SK-N-SH treated with all-trans-retinoic acid at 6 μM for 48 hours (cell line): ENCODE results near the gene PFKL.

Experiments used
- ATAC-seq: fragments of 200-7000 bp; cut with Tn5 transposase; 3 replicates; pipeline ENCODE4 v1.9.1; 2020; ENCODE audit warnings: mild to moderate bottlenecking, moderate library complexity
- ARNTL ChIP-seq: fragments of 450-650 bp; formaldehyde crosslinking; IDR thresholded peaks from 2 replicates; pipeline ENCODE4 v1.5.0; 2020; ENCODE audit warnings: low read depth, mild to moderate bottlenecking, moderate library complexity, borderline replicate concordance
- BACH2 ChIP-seq: fragments of 250-450 bp; sonication (Bioruptor Pico); IDR thresholded peaks from 2 replicates; pipeline ENCODE4 v1.9.0; 2021; ENCODE audit warnings: mild to moderate bottlenecking, borderline replicate concordance
- CREB5 ChIP-seq: fragments of 250-450 bp; sonication (Bioruptor Pico); IDR thresholded peaks from 2 replicates; pipeline ENCODE4 v1.5.1; 2020; ENCODE audit warnings: low read depth, mild to moderate bottlenecking, moderate library complexity
- CSDC2 ChIP-seq: fragments of 250-450 bp; sonication (Bioruptor Pico); IDR thresholded peaks from 2 replicates; pipeline ENCODE4 v1.5.0; 2020; ENCODE audit warnings: mild to moderate bottlenecking, moderate library complexity
- CSRNP3 ChIP-seq: fragments of 250-450 bp; sonication (Bioruptor Pico); IDR thresholded peaks from 2 replicates; pipeline ENCODE4 v1.5.1; 2021; ENCODE audit warnings: mild to moderate bottlenecking, moderate library complexity
- ESRRG ChIP-seq: fragments of 250-450 bp; sonication (Bioruptor Pico); IDR thresholded peaks from 2 replicates; pipeline ENCODE4 v1.6.1; 2021; ENCODE audit warnings: mild to moderate bottlenecking
- GLIS3 ChIP-seq: fragments of 250-450 bp; sonication (Bioruptor Pico); IDR thresholded peaks from 2 replicates; pipeline ENCODE4 v1.5.0; 2020; ENCODE audit warnings: mild to moderate bottlenecking, moderate library complexity
- ISL1 ChIP-seq: fragments of 250-450 bp; sonication (Bioruptor Pico); IDR thresholded peaks from 2 replicates; pipeline ENCODE4 v2.1.2; 2022; ENCODE audit warnings: mild to moderate bottlenecking, moderate library complexity
- OSR1 ChIP-seq: fragments of 250-450 bp; sonication (Bioruptor Pico); IDR thresholded peaks from 2 replicates; pipeline ENCODE4 v1.8.0; 2022; ENCODE audit warnings: moderate library complexity, mild to moderate bottlenecking, inconsistent platforms
- PATZ1 ChIP-seq: fragments of 250-450 bp; sonication (Bioruptor Pico); IDR thresholded peaks from 2 replicates; pipeline ENCODE4 v1.8.0; 2020; ENCODE audit warnings: mild to moderate bottlenecking, moderate library complexity, borderline replicate concordance
- RARB ChIP-seq: fragments of 250-450 bp; sonication (Bioruptor Pico); IDR thresholded peaks from 2 replicates; pipeline ENCODE4 v1.8.0; 2021; ENCODE audit warnings: mild to moderate bottlenecking, moderate library complexity
- TCF4 ChIP-seq: fragments of 250-450 bp; sonication (Bioruptor Pico); IDR thresholded peaks from 2 replicates; pipeline ENCODE4 v1.8.0; 2021; ENCODE audit warnings: mild to moderate bottlenecking, moderate library complexity, borderline replicate concordance
- TOX ChIP-seq: fragments of 250-450 bp; sonication (Bioruptor Pico); IDR thresholded peaks from 2 replicates; pipeline ENCODE4 v1.8.0; 2021; ENCODE audit warnings: mild to moderate bottlenecking, moderate library complexity, borderline replicate concordance
- TSHZ2 ChIP-seq: fragments of 250-450 bp; sonication (Bioruptor Pico); IDR thresholded peaks from 2 replicates; pipeline ENCODE4 v1.5.0; 2020; ENCODE audit warnings: mild to moderate bottlenecking, moderate library complexity
- ZC3H10 ChIP-seq: fragments of 250-450 bp; sonication (Bioruptor Pico); IDR thresholded peaks from 2 replicates; pipeline ENCODE4 v1.5.1; 2021; ENCODE audit warnings: mild to moderate bottlenecking, moderate library complexity
- ZFP3 ChIP-seq: fragments of 250-450 bp; sonication (Bioruptor Pico); IDR thresholded peaks from 2 replicates; pipeline ENCODE4 v1.5.0; 2020; ENCODE audit warnings: mild to moderate bottlenecking, moderate library complexity
- ZFP30 ChIP-seq: fragments of 450-650 bp; formaldehyde crosslinking; IDR thresholded peaks from 2 replicates; pipeline ENCODE4 v1.5.0; 2022; ENCODE audit warnings: mild to moderate bottlenecking, moderate library complexity
- ZNF565 ChIP-seq: fragments of 450-650 bp; formaldehyde crosslinking; conservative IDR thresholded peaks from 2 replicates; pipeline ENCODE4 v1.5.0; 2020; ENCODE audit warnings: low read depth, mild to moderate bottlenecking, moderate library complexity
- ZNF70 ChIP-seq: fragments of 450-650 bp; formaldehyde crosslinking; IDR thresholded peaks from 2 replicates; pipeline ENCODE4 v1.5.0; 2020; ENCODE audit warnings: mild to moderate bottlenecking, moderate library complexity
- ZNF8 ChIP-seq: fragments of 450-650 bp; formaldehyde crosslinking; IDR thresholded peaks from 2 replicates; pipeline ENCODE4 v1.5.0; 2020; ENCODE audit warnings: mild to moderate bottlenecking, moderate library complexity

Gene PFKL

GRCh38 chr21:44310628-44311507 is 11.0 kb downstream of the PFKL start:
- no peak for ATAC-seq
- TF ChIP-seq BACH2 (CRISPR knock-in tag) (no peak), ZFP3 (no peak), OSR1 (no peak), ZFP30 (CRISPR knock-in tag) (no peak), ZNF70 (no peak), TOX (no peak), ISL1 (CRISPR knock-in tag) (no peak), ZNF565 (CRISPR knock-in tag) (no peak), ZC3H10 (CRISPR knock-in tag) (no peak), ESRRG (no peak), RARB (no peak), CSDC2 (CRISPR knock-in tag) (no peak), CSRNP3 (CRISPR knock-in tag) (no peak), TCF4 (CRISPR knock-in tag) (no peak), ARNTL (no peak), TSHZ2 (CRISPR knock-in tag) (no peak), PATZ1 (CRISPR knock-in tag) (no peak)

GRCh38 chr21:44312089-44312488 is 12.2 kb downstream of the PFKL start:
- no peak for ATAC-seq
- TF ChIP-seq ARNTL (no peak), ZC3H10 (CRISPR knock-in tag) (no peak), TSHZ2 (CRISPR knock-in tag) (no peak), ZFP3 (no peak), ZNF8 (CRISPR knock-in tag) (no peak), GLIS3 (CRISPR knock-in tag) (no peak), ESRRG (no peak), CREB5 (no peak), BACH2 (CRISPR knock-in tag) (no peak)

- TF ChIP-seq ZNF70 (no peak), RARB (no peak), BACH2 (CRISPR knock-in tag) (no peak), ESRRG (no peak), ZFP3 (no peak)
- ATAC-seq = no peak
These were observed 12.9 kb downstream of the PFKL start for GRCh38 chr21:44312716-44313115.
